Fibroblast of skin of back (primary cell): Measurements from ENCODE around the gene LEPROT.

Experiments used
- DNase-seq: peaks from one replicate; pipeline ENCODE4 v3.0.0-alpha.2; 2013

The LEPROT gene

GRCh38 chr1:65412256-65412983 lies 8.0 kb upstream of the LEPROT start:
- peak; percentile 68 for DNase-seq

- DNase-seq, result peak; percentile 88
Observed at GRCh38 chr1:65412984-65413375, 7.5 kb upstream of the LEPROT start.

- no peak for DNase-seq
Observed at GRCh38 chr1:65414538-65414937, 5.9 kb upstream of the LEPROT start.

GRCh38 chr1:65416767-65417166 lies 3.7 kb upstream of the LEPROT start:
- DNase-seq, result no peak

GRCh38 chr1:65417729-65418128 lies 2.7 kb upstream of the LEPROT start:
- no peak for DNase-seq

- no peak for DNase-seq
Observed at GRCh38 chr1:65418522-65419185, 1.8 kb upstream of the LEPROT start.

- peak; percentile 97 for DNase-seq
Observed at GRCh38 chr1:65419681-65420589, 533 bp upstream of the LEPROT start.

GRCh38 chr1:65421351-65422025 lies 1.0 kb downstream of the LEPROT start:
- peak; percentile 35 for DNase-seq

- no peak for DNase-seq
Observed at GRCh38 chr1:65422241-65423203, 2.1 kb downstream of the LEPROT start.

GRCh38 chr1:65423884-65424572 lies 3.6 kb downstream of the LEPROT start:
- peak; percentile 89 for DNase-seq

GRCh38 chr1:65424573-65424889 lies 4.1 kb downstream of the LEPROT start:
- no peak for DNase-seq

- peak; percentile 60 for DNase-seq
Observed at GRCh38 chr1:65425006-65425405, 4.5 kb downstream of the LEPROT start.

GRCh38 chr1:65425697-65426096 lies 5.2 kb downstream of the LEPROT start:
- peak; percentile 96 for DNase-seq

- DNase-seq, result no peak
Observed at GRCh38 chr1:65429078-65429477, 8.6 kb downstream of the LEPROT start.

- DNase-seq, result peak; percentile 90
Observed at GRCh38 chr1:65429806-65430205, 9.3 kb downstream of the LEPROT start.

- DNase-seq, result peak; percentile 55
Observed at GRCh38 chr1:65431111-65431705, 10.7 kb downstream of the LEPROT start.

GRCh38 chr1:65432918-65433317 lies 12.4 kb downstream of the LEPROT start:
- DNase-seq, result no peak

- DNase-seq, result no peak
Observed at GRCh38 chr1:65434255-65434654, 13.8 kb downstream of the LEPROT start.

- no peak for DNase-seq
Observed at GRCh38 chr1:65434760-65435159, 14.3 kb downstream of the LEPROT start.

GRCh38 chr1:65435987-65436386 lies 15.5 kb downstream of the LEPROT start:
- DNase-seq, result peak; percentile 70

GRCh38 chr1:65437616-65438015 lies 17.1 kb downstream of the LEPROT start:
- no peak for DNase-seq
